OCI-LY1 (cell line): Measurements from ENCODE around the gene SEPTIN10.

Experiments
- H2AFZ ChIP-seq: fragments of 200-600 bp; sonication (generic), shearing (Covaris generic); 2 replicates; pipeline ENCODE4 v1.6.0; 2014; ENCODE audit warnings: antibody characterized with exemption, mild to moderate bottlenecking, low read length
- H3F3A ChIP-seq: fragments of 200-600 bp; sonication (generic), shearing (Covaris generic); 2 replicates; pipeline ENCODE4 v1.6.0; 2014; ENCODE audit warnings: mild to moderate bottlenecking, antibody characterized with exemption, low read length, moderate library complexity; ENCODE audit not compliant: insufficient read depth
- H3K27ac ChIP-seq: fragments of 200-600 bp; sonication (generic); 2 replicates; pipeline ENCODE4 v1.5.1; 2014; ENCODE audit warnings: low read length, mixed run types, mild to moderate bottlenecking, low read depth; ENCODE audit not compliant: poor library complexity, severe bottlenecking
- H3K27me3 ChIP-seq: fragments of 200-600 bp; sonication (generic); 2 replicates; pipeline ENCODE4 v1.6.0; 2014; ENCODE audit warnings: antibody characterized with exemption, mild to moderate bottlenecking, low read length, moderate library complexity; ENCODE audit not compliant: insufficient read depth
- H3K36me3 ChIP-seq: fragments of 200-600 bp; sonication (generic); 2 replicates; pipeline ENCODE4 v1.6.1; 2014; ENCODE audit warnings: mild to moderate bottlenecking, antibody characterized with exemption, low read length, moderate library complexity, mixed read lengths; ENCODE audit not compliant: insufficient read depth
- H3K4me1 ChIP-seq: fragments of 200-600 bp; sonication (generic); 2 replicates; pipeline ENCODE4 v1.5.1; 2014; ENCODE audit warnings: mild to moderate bottlenecking, low read length, moderate library complexity; ENCODE audit not compliant: insufficient read depth, severe bottlenecking
- H3K4me2 ChIP-seq: fragments of 200-600 bp; sonication (generic), shearing (Covaris generic); 2 replicates; pipeline ENCODE4 v1.6.1; 2014; ENCODE audit warnings: low read length
- H3K4me3 ChIP-seq: fragments of 200-600 bp; sonication (generic); 2 replicates; pipeline ENCODE4 v1.5.1; 2014; ENCODE audit warnings: low read length, low read depth, mild to moderate bottlenecking, mixed read lengths; ENCODE audit not compliant: poor library complexity, severe bottlenecking
- H3K79me2 ChIP-seq: fragments of 200-600 bp; shearing (Covaris generic); 2 replicates; pipeline ENCODE4 v1.6.1; 2016; ENCODE audit warnings: mixed run types, low read length, mixed read lengths; ENCODE audit not compliant: insufficient read depth
- H3K9ac ChIP-seq: fragments of 200-600 bp; sonication (generic), shearing (Covaris generic); 2 replicates; pipeline ENCODE4 v1.6.1; 2014; ENCODE audit warnings: mild to moderate bottlenecking, low read length, mixed read lengths
- H3K9me2 ChIP-seq: fragments of 200-600 bp; sonication (generic), shearing (Covaris generic); 2 replicates; pipeline ENCODE4 v1.6.1; 2014; ENCODE audit warnings: low read depth, mild to moderate bottlenecking, low read length, mixed read lengths
- H3K9me3 ChIP-seq: fragments of 200-600 bp; shearing (Covaris generic); 2 replicates; pipeline ENCODE4 v1.6.1; 2014; ENCODE audit warnings: low read length, mixed read lengths
- H4K20me1 ChIP-seq: fragments of 200-600 bp; sonication (generic), shearing (Covaris generic); 2 replicates; pipeline ENCODE4 v1.6.0; 2016; ENCODE audit warnings: mild to moderate bottlenecking, low read length; ENCODE audit not compliant: insufficient read depth
- EZH2 ChIP-seq: fragments of 200-600 bp; sonication (generic), shearing (Covaris generic); IDR thresholded peaks from 2 replicates; pipeline ENCODE4 v1.8.0; 2017; ENCODE audit warnings: borderline replicate concordance, mixed run types, mild to moderate bottlenecking, antibody characterized with exemption, low read length, moderate library complexity, mixed read lengths
- TF ChIP-seq, protein P1 (sequence below): fragments of 200-600 bp; sonication (generic), shearing (Covaris generic); IDR thresholded peaks from 2 replicates; pipeline ENCODE4 v1.5.1; 2017; ENCODE audit warnings: mild to moderate bottlenecking, antibody characterized with exemption, low read length, moderate library complexity, mixed read lengths

SEPTIN10 gene

GRCh38 chr2:109549016-109549590 lies 64.7 kb downstream of the SEPTIN10 start:
- TF ChIP-seq EZH2, result no peak
- TF ChIP-seq, protein P1, sequence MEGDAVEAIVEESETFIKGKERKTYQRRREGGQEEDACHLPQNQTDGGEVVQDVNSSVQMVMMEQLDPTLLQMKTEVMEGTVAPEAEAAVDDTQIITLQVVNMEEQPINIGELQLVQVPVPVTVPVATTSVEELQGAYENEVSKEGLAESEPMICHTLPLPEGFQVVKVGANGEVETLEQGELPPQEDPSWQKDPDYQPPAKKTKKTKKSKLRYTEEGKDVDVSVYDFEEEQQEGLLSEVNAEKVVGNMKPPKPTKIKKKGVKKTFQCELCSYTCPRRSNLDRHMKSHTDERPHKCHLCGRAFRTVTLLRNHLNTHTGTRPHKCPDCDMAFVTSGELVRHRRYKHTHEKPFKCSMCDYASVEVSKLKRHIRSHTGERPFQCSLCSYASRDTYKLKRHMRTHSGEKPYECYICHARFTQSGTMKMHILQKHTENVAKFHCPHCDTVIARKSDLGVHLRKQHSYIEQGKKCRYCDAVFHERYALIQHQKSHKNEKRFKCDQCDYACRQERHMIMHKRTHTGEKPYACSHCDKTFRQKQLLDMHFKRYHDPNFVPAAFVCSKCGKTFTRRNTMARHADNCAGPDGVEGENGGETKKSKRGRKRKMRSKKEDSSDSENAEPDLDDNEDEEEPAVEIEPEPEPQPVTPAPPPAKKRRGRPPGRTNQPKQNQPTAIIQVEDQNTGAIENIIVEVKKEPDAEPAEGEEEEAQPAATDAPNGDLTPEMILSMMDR, result no peak
- no peaks in the 10 kb centered on the region for H3F3A ChIP-seq
- H3K27me3 ChIP-seq, result no peaks in the 10 kb centered on the region
- no peaks in the 10 kb centered on the region for H4K20me1 ChIP-seq
- no peaks in the 10 kb centered on the region for H3K79me2 ChIP-seq
- no peak overlapping the region for H3K9ac ChIP-seq
- no peaks in the 10 kb centered on the region for H3K9me2 ChIP-seq
- H3K36me3 ChIP-seq, result no peaks in the 10 kb centered on the region
- no peak overlapping the region for H3K27ac ChIP-seq
- H3K4me1 ChIP-seq, result no peaks in the 10 kb centered on the region
- no peak overlapping the region for H2AFZ ChIP-seq
- no peaks in the 10 kb centered on the region for H3K9me3 ChIP-seq
- H3K4me3 ChIP-seq, result no peak overlapping the region
- no peak overlapping the region for H3K4me2 ChIP-seq

GRCh38 chr2:109547280-109547679 lies 66.5 kb downstream of the SEPTIN10 start:
- Histone ChIP-seq H3K9me3 (no peaks in the 10 kb centered on the region), H3K4me3 (no peak overlapping the region), H3F3A (no peaks in the 10 kb centered on the region), H2AFZ (no peak overlapping the region), H3K27me3 (no peaks in the 10 kb centered on the region), H3K79me2 (no peaks in the 10 kb centered on the region), H3K9me2 (no peaks in the 10 kb centered on the region), H3K27ac (no peak overlapping the region), H3K4me1 (no peaks in the 10 kb centered on the region), H3K4me2 (no peak overlapping the region), H3K36me3 (no peaks in the 10 kb centered on the region), H3K9ac (no peak overlapping the region), H4K20me1 (no peaks in the 10 kb centered on the region)
- TF ChIP-seq EZH2, result no peak
- TF ChIP-seq, protein P1, result no peak

DNA sequence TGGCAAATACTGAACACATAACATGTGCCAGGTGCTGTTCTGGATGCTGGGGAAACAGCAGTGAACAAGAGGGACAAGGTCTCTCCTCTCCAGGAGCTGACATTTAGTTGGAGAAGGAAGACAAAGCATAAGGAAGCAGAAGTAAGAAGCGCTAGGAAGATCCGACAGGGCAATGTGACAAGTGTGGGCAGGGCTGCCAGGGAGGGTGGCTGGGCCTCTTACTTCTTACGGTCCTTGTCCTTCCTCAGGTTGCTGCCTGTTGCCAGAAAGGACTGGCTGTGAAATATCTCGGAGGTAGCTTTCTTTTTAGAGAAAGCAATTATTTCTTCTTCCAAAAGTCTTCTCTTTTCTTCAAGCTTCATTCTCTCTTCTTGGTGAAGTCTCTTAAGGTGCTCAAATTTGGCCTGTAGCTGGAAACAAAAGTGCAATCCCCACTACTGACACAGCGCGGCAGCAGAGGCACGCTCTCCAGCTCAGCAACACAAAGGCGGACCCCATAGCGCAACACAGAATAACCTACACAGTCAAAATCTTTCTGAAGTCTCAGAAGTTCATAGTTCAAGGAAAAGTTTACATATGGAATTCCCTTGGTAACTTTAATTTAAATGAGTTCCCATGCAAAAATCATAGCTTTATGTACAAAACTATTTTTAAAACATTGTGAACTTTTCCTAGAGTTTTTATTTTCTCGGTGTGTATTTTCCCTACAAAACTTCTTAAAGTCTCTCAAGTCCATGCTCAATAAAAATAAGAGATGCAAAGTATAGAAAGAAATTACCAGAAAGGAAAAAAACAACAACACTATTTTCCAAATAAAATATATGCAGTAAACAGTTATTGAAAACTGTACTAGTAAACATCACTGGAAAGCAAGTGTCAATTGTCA lies 67.7 kb downstream of the SEPTIN10 start:
- no peak overlapping the region for H3K4me2 ChIP-seq
- no peaks in the 10 kb centered on the region for H3K27me3 ChIP-seq
- H3K27ac ChIP-seq, result no peak overlapping the region
- no peak overlapping the region for H3K9ac ChIP-seq
- H3K9me2 ChIP-seq, result no peaks in the 10 kb centered on the region
- no peaks in the 10 kb centered on the region for H3K36me3 ChIP-seq
- no peaks in the 10 kb centered on the region for H3K79me2 ChIP-seq
- no peaks in the 10 kb centered on the region for H3K9me3 ChIP-seq
- H3K4me1 ChIP-seq, result no peaks in the 10 kb centered on the region
- no peak overlapping the region for H2AFZ ChIP-seq
- no peaks in the 10 kb centered on the region for H4K20me1 ChIP-seq
- no peak overlapping the region for H3K4me3 ChIP-seq
- no peaks in the 10 kb centered on the region for H3F3A ChIP-seq
- TF ChIP-seq EZH2, result no peak
- TF ChIP-seq, protein P1, result peak; percentile 81
